Aorta (tissue), 5 donors: ENCODE data around the gene CMC1. TPM values are rescaled to one million over a fixed set of nuclear protein-coding genes. Genes with fewer than 3 reads are reported as not detected.
"Not testable (repeated sequence)": the region's sequence is repeated elsewhere in the genome, so short reads cannot be mapped to it uniquely, and the experiment has no call there.

Experiments
- ATAC-seq: fragments of 200-7000 bp; cut with Tn5 transposase; one replicate; pipeline ENCODE4 v1.9.1; 2022; ENCODE audit warnings: moderate library complexity; ENCODE audit not compliant: low FRiP score
- DNase-seq, 2 donors: peaks; one replicate each; pipeline ENCODE4 v3.0.0-alpha.2; 2020
- H3K27ac ChIP-seq, 2 donors: one replicate each; pipeline ENCODE4 v1.5.1; 2013; ENCODE audit warnings: low read length in 2 of 2, mild to moderate bottlenecking in 2 of 2, moderate library complexity in 2 of 2, control low read depth in 1 of 2, inconsistent platforms in 1 of 2, low read depth in 1 of 2
- H3K27me3 ChIP-seq, 2 donors: one replicate each; pipeline ENCODE4 v1.6.1; 2013; ENCODE audit warnings: control low read depth in 1 of 2, low read length in 1 of 2, mild to moderate bottlenecking in 1 of 2, moderate library complexity in 1 of 2; ENCODE audit not compliant: insufficient read depth in 2 of 2, control insufficient read depth in 1 of 2
- H3K36me3 ChIP-seq, 2 donors: one replicate each; pipeline ENCODE4 v1.6.1; 2013; ENCODE audit warnings: control low read depth in 1 of 2, low read length in 1 of 2, mild to moderate bottlenecking in 1 of 2; ENCODE audit not compliant: insufficient read depth in 2 of 2, control insufficient read depth in 1 of 2
- H3K4me1 ChIP-seq, 2 donors: one replicate each; pipeline ENCODE4 v1.6.1; 2013; ENCODE audit warnings: low read length in 2 of 2, control low read depth in 1 of 2, mild to moderate bottlenecking in 1 of 2, moderate library complexity in 1 of 2; ENCODE audit not compliant: insufficient read depth in 2 of 2, control insufficient read depth in 1 of 2
- H3K4me3 ChIP-seq, 2 donors: one replicate each; pipeline ENCODE4 v1.5.1; 2013; ENCODE audit warnings: low read length in 2 of 2, control low read depth in 1 of 2, mild to moderate bottlenecking in 1 of 2
- H3K9me3 ChIP-seq: one replicate; pipeline ENCODE4 v1.6.1; 2013; ENCODE audit warnings: mild to moderate bottlenecking, low read length; ENCODE audit not compliant: control insufficient read depth
- WGBS, 2 donors: extraction: QIAGEN DNeasy Blood & Tissue Kit; methylation state at CpG; one replicate each; pipeline ENCODE4 v1.1.7; 2013; 5-methylcytosine and 5-hydroxymethylcytosine counted together
- intact Hi-C, 2 donors: fragments of 100-400 bp; cut with DNase I; formaldehyde crosslinking; loops; one replicate each; pipeline versions ENCODE4 v1.14.2 to v1.15.0; 2022
- polyA plus RNA-seq, 2 donors: library from polyadenylated mRNA; stranded (reverse); fragments of 200-250 nt; gene quantifications; one replicate each; pipeline ENCODE4 v1.2.3, GENCODE V29; 2013
- total RNA-seq, 2 donors: library from RNA; stranded (reverse); fragmentation: NEBNext Ultra II Directional; extraction: Animal tissue kit (Norgen Biotek cat#: 25700); gene quantifications; one replicate each; pipeline ENCODE4 v1.2.1, GENCODE V29; 2021
- donor health status: healthy with polysubstance abuse.
- donor health status: Bipolar disorder and iron deficiency.
- donor health status: DM: no; HTN: no; CAD: no.
- donor health status: DM: no; HTN: no; CAD: no.
- donor health status: DM: yes; HTN: yes; CAD: no.

Gene CMC1
- total and polyA plus RNA-seq, 4 donors: 16.0 to 69.9 (median 20.1) TPM

GRCh38 chr3:28262001-28262400, 20.6 kb downstream of the CMC1 start:
- no peak overlapping the region for H3K27ac ChIP-seq
- H3K36me3 ChIP-seq: no peaks in the 10 kb centered on the region
- no peaks in the 10 kb centered on the region for H3K27me3 ChIP-seq
- DNase-seq: no peak
- H3K9me3 ChIP-seq: no peaks in the 10 kb centered on the region
- H3K4me1 ChIP-seq: no peaks in the 10 kb centered on the region
- intact Hi-C loops: no loop called here
- H3K4me3 ChIP-seq: no peak overlapping the region
- no peak for ATAC-seq

- Histone ChIP-seq H3K36me3 (no peaks in the 10 kb centered on the region), H3K4me1 (no peaks in the 10 kb centered on the region), H3K9me3 (no peaks in the 10 kb centered on the region), H3K4me3 (no peak overlapping the region), H3K27ac (no peak overlapping the region), H3K27me3 (no peaks in the 10 kb centered on the region)
- ATAC-seq (no peak), DNase-seq (no peak)
- intact Hi-C loops: no loop called here
These were observed 24.2 kb downstream of the CMC1 start for GRCh38 chr3:28265641-28266040.

GRCh38 chr3:28267984-28268849, 26.8 kb downstream of the CMC1 start:
- no peak for ATAC-seq
- intact Hi-C loops: no loop called here
- Histone ChIP-seq H3K27ac (no peak overlapping the region), H3K9me3 (no peaks in the 10 kb centered on the region), H3K27me3 (no peaks in the 10 kb centered on the region), H3K4me1 (no peaks in the 10 kb centered on the region), H3K4me3 (no peak overlapping the region), H3K36me3 (peaks cover 0 to 4% of the 10 kb centered on the region in 2 donors)
- no peak for DNase-seq
- 49 to 53% methylated on average over 5 of the region's 5 CpGs for WGBS, 2 donors

- intact Hi-C loops: no loop called here
- H3K9me3 ChIP-seq: no peaks in the 10 kb centered on the region
- WGBS, 2 donors: 76 to 82% methylated on average over 1 of the region's 1 CpG
These were observed 27.6 kb downstream of the CMC1 start for GRCh38 chr3:28268989-28269388.

GRCh38 chr3:28269884-28270283, 28.5 kb downstream of the CMC1 start:
- H3K4me1 ChIP-seq, H3K9me3 ChIP-seq, H3K27ac ChIP-seq, DNase-seq, H3K36me3 ChIP-seq, intact Hi-C loops, H3K4me3 ChIP-seq, ATAC-seq, H3K27me3 ChIP-seq: not testable (repeated sequence)
- WGBS, 2 donors: 96 to 99% methylated on average over 2 of the region's 2 CpGs

More at GRCh38 chr3:28268989-28269388, 27.6 kb downstream of the CMC1 start:
- H3K4me1 ChIP-seq: no peaks in the 10 kb centered on the region
- H3K27ac ChIP-seq: no peak overlapping the region
- DNase-seq (no peak), ATAC-seq (no peak)
- peaks cover 0 to 4% of the 10 kb centered on the region in 2 donors for H3K36me3 ChIP-seq
- H3K4me3 ChIP-seq: no peak overlapping the region
- no peaks in the 10 kb centered on the region for H3K27me3 ChIP-seq

GRCh38 chr3:28273837-28274236, 32.4 kb downstream of the CMC1 start:
- intact Hi-C loops: no loop called here
- Histone ChIP-seq H3K36me3 (peaks cover 0 to 4% of the 10 kb centered on the region in 2 donors), H3K4me3 (no peak overlapping the region), H3K9me3 (no peaks in the 10 kb centered on the region), H3K4me1 (no peaks in the 10 kb centered on the region), H3K27me3 (no peaks in the 10 kb centered on the region), H3K27ac (no peak overlapping the region)
- DNase-seq (no peak), ATAC-seq (no peak)

GRCh38 chr3:28278918-28279317, 37.5 kb downstream of the CMC1 start:
- H3K9me3 ChIP-seq: no peaks in the 10 kb centered on the region
- no peak overlapping the region for H3K27ac ChIP-seq
- no peaks in the 10 kb centered on the region for H3K27me3 ChIP-seq
- no peaks in the 10 kb centered on the region for H3K36me3 ChIP-seq
- WGBS, 2 donors: 86% methylated on average over 2 of the region's 2 CpGs
- no peaks in the 10 kb centered on the region for H3K4me1 ChIP-seq
- no peak for DNase-seq
- no peak overlapping the region for H3K4me3 ChIP-seq
- no peak for ATAC-seq
- intact Hi-C loops: no loop called here

GRCh38 chr3:28279770-28280169, 38.4 kb downstream of the CMC1 start:
- H3K27me3 ChIP-seq: no peaks in the 10 kb centered on the region
- no peaks in the 10 kb centered on the region for H3K9me3 ChIP-seq
- DNase-seq: no peak
- WGBS, 2 donors: 52 to 58% methylated on average over 4 of the region's 4 CpGs
- no peaks in the 10 kb centered on the region for H3K36me3 ChIP-seq
- ATAC-seq: no peak
- intact Hi-C loops: no loop called here
- no peak overlapping the region for H3K27ac ChIP-seq
- no peak overlapping the region for H3K4me3 ChIP-seq
- H3K4me1 ChIP-seq: no peaks in the 10 kb centered on the region

- Histone ChIP-seq H3K36me3 (no peaks in the 10 kb centered on the region), H3K27me3 (no peaks in the 10 kb centered on the region), H3K9me3 (no peaks in the 10 kb centered on the region), H3K4me3 (no peak overlapping the region), H3K27ac (no peak overlapping the region), H3K4me1 (no peaks in the 10 kb centered on the region)
- DNase-seq (no peak), ATAC-seq (no peak)
- intact Hi-C loops: no loop called here
- 96 to 97% methylated on average over 3 of the region's 3 CpGs for WGBS, 2 donors
These were observed 39.4 kb downstream of the CMC1 start for GRCh38 chr3:28280781-28281180.
